PC-3 (cell line): Measurements from ENCODE around the gene GNAT2. TPM values are rescaled to one million over a fixed set of nuclear protein-coding genes. Genes with fewer than 3 reads are reported as not detected.
A peak's percentile ranks its signal among the peaks of the same experiment; 100 is the strongest.

Experiments
- ATAC-seq: fragments of 200-7000 bp; cut with Tn5 transposase; 2 replicates; pipeline ENCODE4 v1.9.1; 2020; ENCODE audit warnings: mild to moderate bottlenecking, moderate library complexity
- BruUV-seq: library from RNA; stranded (reverse); fragments of 400-500 nt; replicated peaks from 2 replicates; lab custom pipeline; 2021; lab: Mats Ljungman, UMichigan
- CTCF ChIA-PET: fragments of 300-600 bp; sonication (Branson Sonifier 250); formaldehyde crosslinking; loops from one replicate; lab custom pipeline; 2022; ENCODE audit warnings: antibody characterized with exemption; lab: Charles Lee
- POLR2A ChIA-PET: fragments of 300-600 bp; sonication (Branson Sonifier 250); formaldehyde crosslinking; loops from one replicate; lab custom pipeline; 2022; ENCODE audit warnings: antibody characterized with exemption; ENCODE audit not compliant: unreplicated experiment; lab: Charles Lee
- DNase-seq: peaks from one replicate; pipeline ENCODE4 v3.0.0-alpha.2; 2015
- H2AFZ ChIP-seq: fragments of 300-600 bp; sonication (generic); 2 replicates; pipeline ENCODE4 v1.6.0; 2016; ENCODE audit warnings: antibody characterized with exemption, low read length
- H3F3A ChIP-seq: fragments of 300-600 bp; sonication (generic); one replicate; pipeline ENCODE4 v1.6.0; 2017; ENCODE audit warnings: antibody characterized with exemption, low read length, control low read depth, mild to moderate bottlenecking; ENCODE audit not compliant: unreplicated experiment
- H3K27ac ChIP-seq: fragments of 300-600 bp; sonication (generic); 2 replicates; pipeline ENCODE4 v1.5.1; 2016; ENCODE audit warnings: mild to moderate bottlenecking, low read length
- H3K27me3 ChIP-seq: fragments of 300-600 bp; sonication (generic); 2 replicates; pipeline ENCODE4 v1.6.1; 2016; ENCODE audit warnings: low read length, mixed read lengths
- H3K36me3 ChIP-seq: fragments of 300-600 bp; sonication (generic); 2 replicates; pipeline ENCODE4 v1.6.1; 2016; ENCODE audit warnings: low read depth, mixed run types, low read length, mixed read lengths
- H3K4me1 ChIP-seq: fragments of 300-600 bp; sonication (generic); 2 replicates; pipeline ENCODE4 v1.5.1; 2016; ENCODE audit warnings: low read length; ENCODE audit not compliant: insufficient read depth
- H3K4me2 ChIP-seq: fragments of 300-600 bp; sonication (generic); 2 replicates; pipeline ENCODE4 v1.6.0; 2016; ENCODE audit warnings: low read length
- H3K4me3 ChIP-seq: fragments of 300-600 bp; sonication (generic); 2 replicates; pipeline ENCODE4 v1.5.1; 2016; ENCODE audit warnings: mild to moderate bottlenecking, low read length, mixed read lengths
- H3K79me2 ChIP-seq: fragments of 300-600 bp; sonication (generic); 2 replicates; pipeline ENCODE4 v1.6.1; 2017; ENCODE audit warnings: low read length, mixed read lengths
- H3K9ac ChIP-seq: fragments of 300-600 bp; sonication (generic); 2 replicates; pipeline ENCODE4 v1.6.0; 2016; ENCODE audit warnings: mild to moderate bottlenecking, low read length
- H3K9me2 ChIP-seq: fragments of 300-600 bp; sonication (generic); replicated peaks from 2 replicates; pipeline ENCODE4 v1.6.1; 2016; ENCODE audit warnings: mixed run types, low read length, mixed read lengths
- H3K9me3 ChIP-seq: fragments of 300-600 bp; sonication (generic); 2 replicates; pipeline ENCODE4 v1.6.1; 2016; ENCODE audit warnings: low read length, mixed read lengths
- H4K20me1 ChIP-seq: fragments of 300-600 bp; sonication (generic); 2 replicates; pipeline ENCODE4 v1.6.1; 2016; ENCODE audit warnings: low read length, mixed read lengths
- EZH2 ChIP-seq: fragments of 300-600 bp; sonication (generic); IDR thresholded peaks from one replicate; pipeline ENCODE4 v1.6.1; 2017; ENCODE audit warnings: antibody characterized with exemption, mild to moderate bottlenecking, low read length; ENCODE audit not compliant: unreplicated experiment
- EZH2phosphoT487 ChIP-seq: fragments of 300-600 bp; sonication (generic); IDR thresholded peaks from 2 replicates; pipeline ENCODE4 v1.6.1; 2018; ENCODE audit warnings: mild to moderate bottlenecking, antibody characterized with exemption, low read length, borderline replicate concordance
- intact Hi-C: fragments of 100-400 bp; cut with micrococcal nuclease; formaldehyde crosslinking; loops from 2 replicates; pipeline ENCODE4 v1.9.0; 2023
- total RNA-seq: library from RNA; depleted of rRNA; stranded (reverse); fragments of >200 nt; gene quantifications from 2 replicates; pipeline ENCODE4 v1.2.3, GENCODE V29; 2014
- TF ChIP-seq, protein P1 (sequence below): fragments of 300-600 bp; sonication (generic); conservative IDR thresholded peaks from 2 replicates; pipeline ENCODE4 v1.5.1; 2017; ENCODE audit warnings: antibody characterized with exemption, low read depth, mild to moderate bottlenecking, low read length

The GNAT2 gene
- total RNA-seq, 1 experiment from 2014 or later = 0.69 TPM

DNA sequence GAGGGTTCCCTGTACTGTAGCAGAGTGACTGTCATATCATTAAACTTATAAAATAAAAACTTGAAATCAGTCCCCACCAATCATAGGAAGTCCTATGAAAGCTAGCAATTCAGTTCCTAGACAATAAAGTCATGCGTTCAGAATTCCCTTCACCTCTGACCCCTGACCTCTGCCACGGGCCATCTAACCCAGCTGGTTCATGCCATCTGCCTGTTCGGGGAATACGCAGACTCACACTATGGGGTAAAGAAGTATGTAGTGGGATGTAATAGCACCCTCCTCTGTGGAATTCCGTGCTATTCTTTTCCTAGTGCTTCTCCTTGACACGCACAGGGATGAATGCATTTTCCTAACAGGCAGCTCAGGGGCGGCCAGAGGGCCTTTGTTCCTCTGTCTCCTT is 38.6 kb upstream of the GNAT2 start:
- Histone ChIP-seq H3K79me2 (no peaks in the 10 kb centered on the region), H3K9ac (no peak overlapping the region), H3K4me1 (peaks cover 14% of the 10 kb centered on the region), H3K27me3 (no peaks in the 10 kb centered on the region), H3K4me2 (no peak overlapping the region), H3K9me2 (no peaks in the 10 kb centered on the region), H3K4me3 (no peak overlapping the region), H3F3A (no peaks in the 10 kb centered on the region), H3K27ac (no peak overlapping the region), H3K36me3 (no peaks in the 10 kb centered on the region), H2AFZ (no peak overlapping the region), H4K20me1 (no peaks in the 10 kb centered on the region), H3K9me3 (no peaks in the 10 kb centered on the region)
- no peak for DNase-seq
- ChIA-PET CTCF (no interaction called here), POLR2A (interaction anchor here (0.6 kb wide), 1 partner anchor 112 kb away, joined by 3 read pairs; no protein-coding TSS in a partner anchor)
- intact Hi-C loops = no loop called here
- no TSS peak for BruUV-seq
- TF ChIP-seq, protein P1, sequence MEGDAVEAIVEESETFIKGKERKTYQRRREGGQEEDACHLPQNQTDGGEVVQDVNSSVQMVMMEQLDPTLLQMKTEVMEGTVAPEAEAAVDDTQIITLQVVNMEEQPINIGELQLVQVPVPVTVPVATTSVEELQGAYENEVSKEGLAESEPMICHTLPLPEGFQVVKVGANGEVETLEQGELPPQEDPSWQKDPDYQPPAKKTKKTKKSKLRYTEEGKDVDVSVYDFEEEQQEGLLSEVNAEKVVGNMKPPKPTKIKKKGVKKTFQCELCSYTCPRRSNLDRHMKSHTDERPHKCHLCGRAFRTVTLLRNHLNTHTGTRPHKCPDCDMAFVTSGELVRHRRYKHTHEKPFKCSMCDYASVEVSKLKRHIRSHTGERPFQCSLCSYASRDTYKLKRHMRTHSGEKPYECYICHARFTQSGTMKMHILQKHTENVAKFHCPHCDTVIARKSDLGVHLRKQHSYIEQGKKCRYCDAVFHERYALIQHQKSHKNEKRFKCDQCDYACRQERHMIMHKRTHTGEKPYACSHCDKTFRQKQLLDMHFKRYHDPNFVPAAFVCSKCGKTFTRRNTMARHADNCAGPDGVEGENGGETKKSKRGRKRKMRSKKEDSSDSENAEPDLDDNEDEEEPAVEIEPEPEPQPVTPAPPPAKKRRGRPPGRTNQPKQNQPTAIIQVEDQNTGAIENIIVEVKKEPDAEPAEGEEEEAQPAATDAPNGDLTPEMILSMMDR = no peak
- TF ChIP-seq EZH2phosphoT487 (no peak), EZH2 (no peak)
- ATAC-seq = no peak

DNA sequence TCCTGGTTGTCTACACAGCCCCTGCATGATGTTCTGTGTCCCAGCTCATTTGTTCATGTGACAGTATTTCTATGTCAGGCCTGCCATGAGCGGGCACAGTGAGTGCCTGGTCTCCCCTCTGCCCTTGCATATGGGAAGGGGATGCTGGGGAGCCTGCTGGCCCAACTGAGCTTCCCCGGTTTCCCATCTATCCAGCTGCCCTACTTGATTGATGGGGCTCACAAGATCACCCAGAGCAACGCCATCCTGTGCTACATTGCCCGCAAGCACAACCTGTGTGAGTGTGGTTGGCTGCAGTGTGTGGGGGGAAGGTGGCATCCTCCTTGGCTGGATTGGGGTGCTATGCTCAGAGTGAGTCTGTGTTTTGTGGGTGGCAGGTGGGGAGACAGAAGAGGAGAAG is 38.0 kb upstream of the GNAT2 start:
- POLR2A ChIA-PET = interaction anchor here (0.6 kb wide), 1 partner anchor 111 kb away, joined by 3 read pairs; no protein-coding TSS in a partner anchor
- TF ChIP-seq EZH2 = no peak
- H2AFZ ChIP-seq = no peak overlapping the region
- intact Hi-C loops = no loop called here
- H3K9me2 ChIP-seq = no peaks in the 10 kb centered on the region
- no peak overlapping the region for H3K9ac ChIP-seq
- no TSS peak for BruUV-seq
- H3K4me1 ChIP-seq = peaks cover 18% of the 10 kb centered on the region
- H3K4me3 ChIP-seq = no peak overlapping the region
- H3K9me3 ChIP-seq = no peaks in the 10 kb centered on the region
- no peak overlapping the region for H3K4me2 ChIP-seq
- no peaks in the 10 kb centered on the region for H3F3A ChIP-seq
- H3K79me2 ChIP-seq = no peaks in the 10 kb centered on the region
- no peaks in the 10 kb centered on the region for H4K20me1 ChIP-seq
- DNase-seq = no peak
- ATAC-seq = no peak
- CTCF ChIA-PET = no interaction called here
- H3K27me3 ChIP-seq = no peaks in the 10 kb centered on the region
- no peak overlapping the region for H3K27ac ChIP-seq
- no peaks in the 10 kb centered on the region for H3K36me3 ChIP-seq

DNA sequence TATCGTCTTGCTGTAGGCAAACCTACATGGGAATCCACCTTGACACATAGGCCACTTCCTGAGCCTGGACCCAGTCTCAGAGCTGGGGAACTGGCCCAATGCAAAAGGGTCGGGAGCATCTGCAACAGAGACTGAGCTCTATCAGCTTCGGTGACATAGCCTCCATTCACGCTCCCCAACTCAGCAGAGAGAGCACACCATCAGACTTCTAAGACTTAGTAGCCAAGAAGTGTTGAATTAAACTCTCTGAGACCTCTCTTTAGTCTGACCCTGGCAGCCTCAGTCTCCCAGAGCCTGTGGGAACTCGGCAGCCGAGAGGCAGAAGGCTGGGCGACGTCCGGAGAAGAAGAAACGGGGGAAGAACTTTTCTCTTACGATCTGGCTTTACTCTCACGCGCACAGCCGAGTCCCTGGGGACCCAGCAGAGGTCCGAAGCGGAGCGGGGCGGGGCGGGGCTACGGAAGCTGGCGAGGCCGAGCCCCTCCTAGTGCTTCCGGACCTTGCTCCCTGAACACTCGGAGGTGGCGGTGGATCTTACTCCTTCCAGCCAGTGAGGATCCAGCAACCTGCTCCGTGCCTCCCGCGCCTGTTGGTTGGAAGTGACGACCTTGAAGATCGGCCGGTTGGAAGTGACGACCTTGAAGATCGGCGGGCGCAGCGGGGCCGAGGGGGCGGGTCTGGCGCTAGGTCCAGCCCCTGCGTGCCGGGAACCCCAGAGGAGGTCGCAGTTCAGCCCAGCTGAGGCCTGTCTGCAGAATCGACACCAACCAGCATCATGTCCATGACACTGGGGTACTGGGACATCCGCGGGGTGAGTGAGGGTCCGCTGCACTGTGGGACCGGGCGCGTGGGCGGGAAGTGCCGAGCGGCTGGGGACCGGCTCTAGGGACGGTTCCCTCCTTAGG is 36.5 kb upstream of the GNAT2 start, which contains the start of gene GSTM4:
TSS of gene GSTM4 (plus strand) at position 485 of the 905 bp plus-strand sequence. CDS start at position 776, 291 bp downstream.
- Histone ChIP-seq H3K27me3 (no peaks in the 10 kb centered on the region), H3K4me2 (peak within 1 kb of the TSS; percentile 100), H3K9me3 (no peaks in the 10 kb centered on the region), H3K27ac (no peak within 1 kb of the TSS), H3K9ac (peak within 1 kb of the TSS; percentile 59), H3K4me1 (peaks cover 26% of the 10 kb centered on the region), H2AFZ (peak within 1 kb of the TSS; percentile 100), H3K79me2 (no peaks in the 10 kb centered on the region), H3K9me2 (no peaks in the 10 kb centered on the region), H3K4me3 (peak within 1 kb of the TSS; percentile 98), H3F3A (no peaks in the 10 kb centered on the region), H4K20me1 (no peaks in the 10 kb centered on the region), H3K36me3 (no peaks in the 10 kb centered on the region)
- DNase-seq = peak; percentile 57
- TF ChIP-seq EZH2 (no peak), EZH2phosphoT487 (no peak)
- TF ChIP-seq, protein P1 = no peak
- peak; percentile 95 for ATAC-seq
- CTCF ChIA-PET = interaction anchor here (0.5 to 1.0 kb wide), 3 partner anchors 16 to 330 kb away, joined by 3 to 7 read pairs (median 4); no protein-coding TSS in a partner anchor
- TSS peak; percentile 86 for BruUV-seq
- POLR2A ChIA-PET = no interaction called here
- intact Hi-C loops = no loop called here
